HL-60 (cell line): Measurements from ENCODE around the gene SIGLEC7.

Experiments
- DNase-seq, 2 experiments: peaks; one replicate each; pipeline ENCODE4 v3.0.0-alpha.2; 2010 to 2020; ENCODE audit warnings: low read depth in 1 of 2, low spot score in 1 of 2
- H3K27ac ChIP-seq: fragments of 250-450 bp; sonication (Bioruptor Pico); replicated peaks from 2 replicates; pipeline ENCODE4 v1.5.1; 2020; ENCODE audit warnings: mild to moderate bottlenecking, moderate library complexity
- H3K27me3 ChIP-seq: fragments of 250-450 bp; sonication (Bioruptor Pico); 2 replicates; pipeline ENCODE4 v1.5.1; 2021; ENCODE audit warnings: mild to moderate bottlenecking, moderate library complexity; ENCODE audit not compliant: insufficient read depth, poor library complexity, severe bottlenecking
- H3K4me3 ChIP-seq: replicated peaks from 2 replicates; pipeline ENCODE4 v1.5.1; 2011; ENCODE audit warnings: mild to moderate bottlenecking, control low read depth, low read length; ENCODE audit not compliant: insufficient read depth
- CTCF ChIP-seq: IDR thresholded peaks from one replicate; pipeline ENCODE4 v1.5.1; 2011; ENCODE audit warnings: low read length, control low read depth, inconsistent platforms; ENCODE audit not compliant: insufficient read depth
- GABPA ChIP-seq: IDR thresholded peaks from 2 replicates; pipeline ENCODE4 v1.6.1; 2012; ENCODE audit warnings: low read depth
- POLR2AphosphoS5 ChIP-seq: IDR thresholded peaks from 2 replicates; pipeline ENCODE4 v1.6.1; 2012; ENCODE audit warnings: low read depth
- REST ChIP-seq: IDR thresholded peaks from 2 replicates; pipeline ENCODE4 v1.6.1; 2012; ENCODE audit warnings: low read depth; ENCODE audit not compliant: insufficient replicate concordance
- SPI1 ChIP-seq: IDR thresholded peaks from 2 replicates; pipeline ENCODE4 v1.6.1; 2012; ENCODE audit warnings: low read depth, mild to moderate bottlenecking, borderline replicate concordance

SIGLEC7 gene

GRCh38 chr19:51120160-51120559 is 21.9 kb upstream of the SIGLEC7 start:
- DNase-seq: no peak
- H3K4me3 ChIP-seq: no peak overlapping the region
- no peaks in the 10 kb centered on the region for H3K27me3 ChIP-seq
- TF ChIP-seq SPI1 (no peak), CTCF (no peak), REST (no peak), POLR2AphosphoS5 (no peak), GABPA (no peak)
- H3K27ac ChIP-seq: no peak overlapping the region

GRCh38 chr19:51121257-51121656 is 20.8 kb upstream of the SIGLEC7 start:
- H3K4me3 ChIP-seq: no peak overlapping the region
- H3K27me3 ChIP-seq: no peaks in the 10 kb centered on the region
- peak overlapping the region; percentile 45; the same call in 1 of the 2 replicates for H3K27ac ChIP-seq

GRCh38 chr19:51122112-51122981 is 19.8 kb upstream of the SIGLEC7 start:
- Histone ChIP-seq H3K27me3 (no peaks in the 10 kb centered on the region), H3K4me3 (no peak overlapping the region), H3K27ac (peak overlapping the region; percentile 63)
- TF ChIP-seq SPI1 (no peak), POLR2AphosphoS5 (no peak), CTCF (no peak), REST (no peak), GABPA (no peak)
- no peak for DNase-seq

More at GRCh38 chr19:51121257-51121656, 20.8 kb upstream of the SIGLEC7 start:
- DNase-seq: peak in 1 of 2 experiments; percentile 56
- TF ChIP-seq POLR2AphosphoS5 (no peak), SPI1 (peak; percentile 63; the same call in 1 of the 2 replicates), GABPA (no peak), REST (no peak)
